NT2/D1 (cell line): ENCODE results near the gene INVS.

Experiments
- SUZ12 ChIP-seq: IDR thresholded peaks from 2 replicates; pipeline ENCODE4 v1.6.1; 2011; ENCODE audit not compliant: insufficient read length, insufficient read depth; ENCODE audit errors: extremely low read depth
- YY1 ChIP-seq: IDR thresholded peaks from 2 replicates; pipeline ENCODE4 v1.6.1; 2011; ENCODE audit not compliant: insufficient read length, insufficient read depth
- ZNF274 ChIP-seq: IDR thresholded peaks from 2 replicates; pipeline ENCODE4 v1.6.1; 2011; ENCODE audit warnings: mild to moderate bottlenecking, low read depth, low read length

GRCh38 chr9:100340224-100340623, 241.2 kb downstream of the INVS start:
- no peak for TF ChIP-seq YY1
- no peak for TF ChIP-seq ZNF274
- no peak for TF ChIP-seq SUZ12
